Left renal pelvis (tissue), 4 donors: ENCODE data around the gene IQSEC2. TPM values are rescaled to one million over a fixed set of nuclear protein-coding genes. Genes with fewer than 3 reads are reported as not detected.

Source experiments
- DNase-seq, 4 donors: peaks; one replicate each; pipeline ENCODE4 v3.0.0-alpha.2; 2013; ENCODE audit warnings: low read depth in 4 of 4, low spot score in 3 of 4
- polyA plus RNA-seq, 4 donors: library from polyadenylated mRNA; unstranded; fragments of 120-200 nt; gene quantifications; one replicate each; pipeline ENCODE4 v1.2.1, GENCODE V29; 2013; ENCODE audit not compliant: insufficient read length in 4 of 4

IQSEC2 gene
- polyA plus RNA-seq, 4 donors, result 12.3 to 18.4 (median 13.7) TPM

DNA sequence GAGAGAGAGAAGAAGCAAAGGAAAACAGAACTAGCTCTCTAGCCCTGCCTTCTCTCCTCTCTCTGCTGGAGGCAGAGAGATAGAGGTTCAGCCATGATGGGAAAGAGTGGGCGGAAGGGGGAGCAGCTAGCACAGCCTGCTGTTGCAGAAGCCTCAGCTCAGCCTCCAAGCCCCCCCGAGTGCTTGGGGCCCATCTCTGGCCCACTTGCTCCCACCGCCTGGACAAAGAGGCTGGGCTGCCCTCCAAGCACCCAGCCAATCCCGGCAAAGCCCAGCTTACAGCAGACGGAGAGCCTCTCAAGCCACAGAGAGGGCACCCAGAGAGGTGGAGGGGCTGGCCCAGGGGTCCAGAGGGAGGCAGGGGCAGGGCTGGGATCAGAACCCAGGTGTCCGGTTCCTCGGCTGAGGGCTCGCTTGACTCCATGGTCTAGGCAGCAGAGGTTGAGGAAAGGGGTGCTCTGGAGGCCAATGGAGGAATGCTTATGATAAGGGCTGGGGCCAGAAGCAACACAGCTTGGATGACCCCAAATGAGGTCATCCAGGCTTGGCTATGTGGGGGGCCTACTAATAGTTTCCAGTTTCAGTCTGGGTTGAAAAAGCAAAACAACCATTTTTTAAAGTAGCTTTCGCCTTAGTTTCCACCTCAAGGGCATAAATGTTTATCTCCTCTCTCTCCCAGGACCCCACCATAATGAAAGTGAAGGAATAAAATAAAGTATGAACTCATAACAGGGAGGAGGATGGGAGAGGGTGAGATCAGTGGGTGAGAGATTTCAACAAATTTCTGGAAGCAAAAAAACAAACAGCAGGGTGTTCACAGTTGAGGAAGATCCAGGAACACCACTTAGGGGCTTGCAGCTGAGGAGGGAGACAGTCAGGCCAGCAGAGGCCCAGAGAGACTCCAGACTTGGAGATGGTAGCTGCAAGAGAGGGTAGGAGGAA lies 24.9 kb upstream of the IQSEC2 start:
- no peak for DNase-seq

DNA sequence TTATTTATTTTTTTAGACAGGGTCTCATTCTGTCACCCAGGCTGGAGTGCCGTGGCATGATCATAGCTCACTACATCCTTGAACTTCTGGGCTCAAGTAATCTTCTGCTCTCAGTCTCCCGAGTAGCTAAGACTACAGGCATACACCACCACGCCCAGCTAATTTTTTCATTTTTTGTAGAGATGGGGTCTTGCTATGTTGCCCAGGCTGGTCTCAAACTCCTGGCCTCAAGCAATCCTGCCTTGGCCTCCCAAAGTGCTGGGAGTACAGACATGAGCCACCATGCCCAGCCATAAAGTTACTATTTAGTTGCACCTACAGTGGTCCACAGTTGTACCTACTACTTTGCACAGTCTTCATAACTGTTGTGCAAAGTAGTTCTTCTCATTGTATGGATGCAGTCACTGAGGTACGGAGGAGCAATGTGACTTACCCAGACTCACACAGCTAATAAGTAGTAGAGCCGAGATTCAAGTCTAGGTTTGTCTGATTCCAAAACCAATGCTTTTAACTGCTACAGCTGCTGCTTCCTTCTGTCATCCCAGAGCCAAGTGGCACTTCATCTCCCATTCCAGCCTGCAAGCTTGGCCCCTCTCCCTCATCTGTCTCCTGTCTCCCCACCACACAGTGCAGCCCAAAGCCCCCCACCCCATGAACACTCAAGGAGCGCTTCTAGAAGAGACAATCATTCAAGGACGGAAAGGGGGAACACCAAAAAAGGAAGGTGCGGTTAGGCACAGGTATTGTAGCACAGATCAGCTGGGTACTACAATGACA lies 24.0 kb upstream of the IQSEC2 start:
- DNase-seq, result no peak

DNA sequence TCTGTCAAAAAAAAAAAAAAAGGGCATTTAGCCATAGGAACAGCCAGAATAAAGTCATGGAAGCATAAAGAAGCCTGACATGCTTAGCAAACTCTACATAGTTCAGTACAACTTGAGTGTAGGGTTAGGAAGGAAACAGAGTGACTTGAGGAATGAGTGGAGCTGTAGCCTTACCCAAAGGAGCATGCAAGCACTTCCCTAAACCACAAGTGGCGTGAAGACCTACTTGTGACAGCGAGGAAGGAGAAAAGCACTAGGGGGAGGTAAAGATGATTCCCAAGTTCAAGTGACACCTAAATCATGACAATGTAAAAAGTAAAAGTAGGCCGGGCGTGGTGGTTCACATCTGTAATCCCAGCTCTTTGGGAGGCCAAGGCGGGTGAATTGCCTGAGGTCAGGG lies 21.8 kb upstream of the IQSEC2 start:
- no peak for DNase-seq

DNA sequence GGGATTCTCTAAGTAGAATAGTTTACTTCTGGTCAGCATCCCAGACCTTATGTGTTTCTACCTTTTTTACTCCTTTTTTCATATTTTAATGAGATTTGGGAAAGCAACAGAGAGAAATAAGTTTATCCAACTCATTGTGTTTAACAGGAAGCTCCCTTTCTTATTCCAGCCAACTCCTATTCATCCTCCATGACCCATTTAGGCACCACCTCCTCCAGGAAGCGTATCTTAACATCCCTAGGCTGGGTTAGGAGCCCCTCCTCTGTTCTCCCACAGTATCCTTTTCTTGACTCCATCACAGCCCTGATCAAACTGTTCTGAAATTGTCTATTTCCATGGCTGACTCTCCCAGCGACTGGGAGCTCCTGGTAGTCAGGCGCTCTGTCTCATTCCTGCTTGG lies 18.8 kb upstream of the IQSEC2 start:
- DNase-seq, result no peak

DNA sequence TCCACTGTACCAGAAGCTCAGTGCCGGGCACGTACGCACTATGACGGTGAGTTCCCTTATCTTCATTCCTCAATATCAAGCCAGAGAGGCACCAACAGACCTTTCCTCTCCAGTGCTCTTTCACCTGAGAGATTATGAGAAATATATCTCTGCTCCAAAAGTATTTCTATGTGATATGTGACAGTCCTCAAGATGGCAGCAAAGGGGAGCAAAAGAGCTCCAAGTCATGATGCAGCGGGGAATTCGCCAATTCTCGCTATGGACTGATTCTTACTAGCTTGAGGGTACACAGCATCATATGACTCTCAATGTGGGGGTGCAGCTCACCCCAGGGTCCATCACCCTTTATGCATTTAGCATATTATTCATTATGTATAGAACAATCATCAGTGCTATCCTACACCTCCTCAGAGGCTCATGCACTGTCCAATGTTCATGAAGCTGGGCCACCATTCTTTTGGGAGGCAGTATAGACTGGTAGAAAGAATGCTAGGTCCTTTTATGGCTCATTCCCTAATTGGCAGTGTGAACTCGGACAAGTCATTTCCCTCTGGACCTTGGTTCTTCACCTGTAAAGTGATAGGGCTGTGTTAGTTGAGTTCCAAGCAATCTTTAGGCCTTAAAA lies 12.8 kb upstream of the IQSEC2 start:
- DNase-seq, result no peak

DNA sequence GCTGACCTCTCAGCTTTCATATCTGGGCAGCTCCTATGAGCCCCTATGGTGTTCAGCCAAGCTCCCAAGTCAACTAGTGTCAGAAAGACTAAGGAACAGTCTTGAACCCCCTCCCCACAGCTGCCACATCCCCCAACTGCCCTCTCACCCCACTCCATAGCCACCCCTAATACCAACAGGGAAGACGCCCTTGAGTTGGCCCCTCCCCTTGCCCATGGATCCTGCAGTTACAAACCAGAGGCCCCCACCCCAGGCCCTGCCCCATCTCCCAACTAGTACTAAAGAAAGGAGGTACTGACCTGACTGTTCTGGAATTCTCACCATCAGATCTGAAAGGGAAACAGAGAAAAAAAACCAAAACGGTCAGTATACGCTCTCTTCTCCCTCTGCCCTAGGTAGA lies 10.2 kb upstream of the IQSEC2 start:
- DNase-seq, result no peak

DNA sequence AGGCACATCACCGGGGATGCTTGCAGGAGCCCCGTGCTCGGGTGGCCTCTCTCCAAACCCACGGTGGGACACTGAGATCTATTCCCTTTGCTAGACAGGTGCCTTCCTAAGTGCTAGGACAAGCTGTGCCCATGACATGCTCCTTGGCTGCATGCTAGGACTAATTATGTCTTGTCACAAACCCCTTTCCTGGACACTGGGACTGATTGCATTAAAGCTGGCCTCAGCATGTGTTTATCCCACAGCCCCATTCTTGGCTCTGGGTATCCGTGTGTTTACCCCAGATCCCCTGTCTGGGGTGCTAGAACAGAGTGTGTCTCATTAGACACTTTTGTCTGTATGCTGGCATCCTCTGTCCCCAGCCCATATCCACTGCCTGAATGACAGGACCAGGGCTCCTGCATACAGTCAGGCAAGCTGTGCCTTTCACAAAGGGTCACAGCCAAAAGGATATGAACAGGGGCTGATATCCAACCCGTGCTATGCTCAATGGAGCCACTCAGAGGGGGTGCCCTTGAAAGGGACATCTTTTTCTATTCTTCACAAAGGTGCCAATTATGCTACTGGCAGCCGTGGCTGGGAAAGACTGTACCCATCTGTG lies 9.2 kb upstream of the IQSEC2 start:
- DNase-seq, result no peak

DNA sequence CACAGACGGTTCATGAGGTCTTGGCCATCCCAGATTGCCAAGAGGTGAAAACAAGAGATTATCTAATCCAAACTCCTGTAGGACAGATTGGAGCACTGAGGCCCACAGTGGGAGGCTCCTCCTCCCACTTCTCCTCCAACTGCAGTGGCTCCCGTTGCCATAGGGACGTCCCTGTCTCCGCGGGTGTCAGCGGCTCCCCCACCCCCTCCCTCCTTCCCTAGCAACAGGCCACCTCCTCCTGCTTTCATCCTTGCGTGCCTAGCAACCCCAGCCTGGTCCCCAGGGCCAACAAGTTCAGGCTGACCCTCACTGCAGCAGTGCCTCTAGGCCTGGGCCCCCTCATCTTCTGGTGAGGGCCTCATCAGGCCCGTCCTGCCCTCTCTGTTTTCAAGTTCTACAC lies 6.8 kb upstream of the IQSEC2 start:
- DNase-seq, result no peak

DNA sequence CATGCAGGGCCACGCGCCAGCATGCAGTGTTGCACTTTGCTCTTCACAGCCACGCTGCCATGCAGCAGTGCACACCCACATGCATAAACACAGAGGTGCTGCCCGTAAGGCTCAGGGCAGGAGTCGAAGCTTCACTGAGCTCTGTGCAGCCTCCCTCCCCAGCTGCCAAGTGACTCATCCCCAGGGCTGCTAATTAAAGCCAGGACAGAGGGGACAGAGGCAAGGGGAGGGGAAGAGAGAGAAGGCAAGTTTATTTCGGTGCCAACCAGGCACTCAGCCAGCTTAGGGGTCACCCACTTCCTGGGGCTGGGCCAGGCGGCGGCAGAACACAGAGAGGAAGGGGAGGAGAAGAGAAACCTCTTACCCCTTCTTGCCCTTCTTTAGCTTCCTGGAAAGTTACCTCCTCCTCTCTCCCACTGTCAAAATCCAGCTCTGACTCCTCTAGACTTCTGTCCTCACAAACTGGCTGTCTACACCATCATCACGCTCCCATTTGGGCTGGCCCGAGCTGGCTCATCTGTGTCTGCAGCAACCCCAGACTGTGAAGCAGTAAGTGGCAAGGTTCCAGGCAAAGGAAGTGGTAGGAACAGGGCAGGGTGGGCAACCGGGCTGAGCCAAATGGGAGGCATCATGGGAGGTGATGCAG lies 6.2 kb upstream of the IQSEC2 start:
- no peak for DNase-seq

DNA sequence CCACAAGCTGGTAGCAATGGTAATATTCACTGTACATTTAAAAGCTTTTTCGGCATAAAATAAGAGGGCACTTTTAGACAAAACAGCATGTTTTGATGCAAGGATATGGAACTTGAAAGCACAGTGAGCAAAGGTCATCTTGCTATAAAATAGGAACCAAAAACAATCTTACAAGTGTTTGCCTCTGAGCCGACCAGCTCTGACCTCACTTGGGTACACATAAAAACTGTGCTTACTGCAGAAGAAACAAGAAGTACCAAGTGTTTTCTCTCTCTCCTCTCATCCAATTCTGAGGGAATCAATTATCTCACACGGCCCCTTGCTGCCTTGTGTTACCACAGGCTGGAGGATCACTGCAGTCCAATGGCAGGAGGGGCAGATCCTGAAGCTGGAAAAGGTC lies 4.8 kb upstream of the IQSEC2 start:
- no peak for DNase-seq

DNA sequence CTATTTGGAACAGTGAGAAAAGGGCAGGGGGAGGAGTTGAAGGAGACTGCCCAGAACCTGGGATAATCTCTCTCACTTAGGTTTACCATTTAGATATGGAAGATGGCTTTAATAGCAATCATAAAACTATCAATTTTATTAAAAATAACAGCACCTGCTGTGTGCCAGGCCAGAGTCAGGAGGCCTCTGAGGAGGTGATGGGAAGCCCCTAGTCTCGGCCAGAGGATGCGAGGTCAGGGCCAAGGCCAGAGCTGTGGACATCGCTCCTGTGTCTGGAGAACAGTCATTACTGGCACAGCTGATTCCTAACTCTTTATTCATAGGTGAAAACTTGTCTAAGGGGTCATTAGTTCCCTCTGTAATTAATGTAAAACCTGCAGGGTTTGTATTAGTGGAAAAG lies 4.2 kb upstream of the IQSEC2 start:
- DNase-seq, result no peak

DNA sequence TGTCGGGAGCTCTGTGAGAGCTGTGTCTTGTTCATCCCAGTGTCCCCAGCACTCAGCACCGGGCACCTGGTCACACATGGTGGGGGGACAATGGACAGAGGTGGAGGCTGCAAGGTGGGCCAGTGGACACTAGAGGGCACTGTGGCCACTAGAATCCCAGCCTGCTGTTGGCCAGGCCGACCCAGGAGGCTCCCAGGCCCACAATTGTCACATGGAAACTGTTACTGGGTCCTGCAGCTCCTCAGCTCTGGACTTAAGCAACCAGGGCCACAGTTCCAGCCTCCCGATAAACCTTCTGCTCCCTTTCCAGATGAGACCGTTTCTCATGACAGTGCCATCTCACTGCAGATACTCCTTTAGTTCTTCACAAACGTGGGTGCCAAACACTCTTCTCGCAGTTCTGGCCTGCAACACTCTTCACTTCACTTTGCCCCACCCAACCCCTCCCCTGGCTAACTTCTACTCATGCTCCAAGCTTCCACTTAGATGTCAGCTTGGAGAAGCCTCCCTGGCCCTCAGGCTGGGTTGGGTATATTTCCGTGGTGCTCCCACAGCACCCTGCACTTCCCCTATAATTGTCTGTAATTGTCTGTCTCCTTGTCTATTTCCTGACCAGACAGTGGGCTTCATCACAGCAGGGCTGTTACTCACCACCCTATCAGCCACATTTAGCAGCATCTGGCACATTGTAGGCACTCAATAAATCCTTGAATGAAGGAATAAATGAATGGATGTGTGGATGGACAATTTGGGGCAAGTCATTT lies 3.5 kb upstream of the IQSEC2 start:
- no peak for DNase-seq

DNA sequence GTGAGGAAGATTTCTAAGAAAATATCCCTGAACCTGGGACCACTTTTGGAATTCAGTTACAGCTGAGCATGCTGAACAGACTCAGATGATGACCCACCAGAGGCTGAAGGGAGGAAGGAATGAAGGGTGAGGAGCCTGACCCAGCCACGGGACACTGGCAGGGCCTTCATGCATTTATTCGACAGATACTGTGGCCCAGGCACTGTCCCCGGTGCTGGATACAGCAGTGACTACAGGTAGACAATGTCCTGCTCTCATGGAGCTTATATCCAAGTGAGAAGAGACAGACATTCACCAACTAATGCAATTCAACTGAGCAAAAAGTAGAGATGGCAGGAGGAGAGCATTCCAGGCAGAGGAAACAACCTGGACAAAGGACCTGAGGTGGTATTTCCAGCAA lies 2.2 kb upstream of the IQSEC2 start:
- DNase-seq, result no peak

DNA sequence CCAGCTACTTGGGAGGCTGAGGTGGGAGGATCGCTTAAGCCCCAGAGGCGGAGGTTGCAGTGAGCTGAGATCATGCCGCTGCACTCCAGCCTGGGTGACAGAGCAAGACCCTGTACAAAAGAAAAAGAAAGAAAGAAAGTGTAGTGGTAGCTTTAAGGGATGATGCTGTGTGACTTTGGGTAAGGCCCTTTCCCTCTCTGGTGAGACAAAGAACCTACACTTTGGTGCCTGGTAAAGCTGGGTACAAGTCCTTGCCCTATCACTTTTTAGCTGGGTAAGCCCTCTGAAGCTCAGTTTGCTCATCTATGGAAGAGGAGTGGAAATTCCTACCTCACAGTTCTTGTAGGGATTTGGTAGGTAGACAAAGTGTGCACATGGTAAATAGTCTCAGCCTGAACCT lies 1.7 kb upstream of the IQSEC2 start:
- no peak for DNase-seq

DNA sequence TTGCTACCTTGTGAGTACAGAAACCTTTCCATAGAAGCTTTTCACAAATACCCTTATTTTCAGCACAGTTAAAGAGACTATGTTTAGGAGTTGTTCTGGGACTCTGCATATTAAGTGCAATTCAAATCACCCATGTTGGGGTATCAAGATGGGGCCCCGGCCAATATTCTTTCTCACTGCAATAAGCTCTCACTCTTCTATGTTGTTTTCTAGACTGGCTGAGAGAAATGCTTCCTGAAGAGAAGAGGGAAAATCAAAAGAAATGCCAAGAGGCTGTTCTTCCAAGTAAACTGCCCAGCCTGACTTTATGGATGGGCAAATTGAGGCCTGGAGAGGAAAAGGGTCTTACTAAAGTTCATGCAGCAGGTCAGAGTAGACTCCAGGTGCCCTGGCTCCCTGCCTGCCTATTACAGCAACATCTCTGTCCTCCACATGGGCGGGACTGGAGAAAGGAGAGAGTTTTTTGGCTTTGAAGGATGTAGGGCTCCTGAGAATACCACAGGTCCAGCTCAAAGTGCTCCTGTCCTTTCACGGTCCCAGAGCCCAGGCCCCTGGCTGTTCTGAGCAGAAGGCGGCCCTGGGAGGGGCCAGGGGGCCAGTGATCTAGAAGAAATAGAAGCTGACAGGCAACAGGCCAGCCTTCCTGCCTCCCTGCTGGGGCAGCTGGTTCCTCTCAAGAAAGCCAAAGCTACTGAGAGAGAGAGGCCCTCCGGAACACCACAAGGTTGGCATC lies 745 bp upstream of the IQSEC2 start:
- no peak for DNase-seq

DNA sequence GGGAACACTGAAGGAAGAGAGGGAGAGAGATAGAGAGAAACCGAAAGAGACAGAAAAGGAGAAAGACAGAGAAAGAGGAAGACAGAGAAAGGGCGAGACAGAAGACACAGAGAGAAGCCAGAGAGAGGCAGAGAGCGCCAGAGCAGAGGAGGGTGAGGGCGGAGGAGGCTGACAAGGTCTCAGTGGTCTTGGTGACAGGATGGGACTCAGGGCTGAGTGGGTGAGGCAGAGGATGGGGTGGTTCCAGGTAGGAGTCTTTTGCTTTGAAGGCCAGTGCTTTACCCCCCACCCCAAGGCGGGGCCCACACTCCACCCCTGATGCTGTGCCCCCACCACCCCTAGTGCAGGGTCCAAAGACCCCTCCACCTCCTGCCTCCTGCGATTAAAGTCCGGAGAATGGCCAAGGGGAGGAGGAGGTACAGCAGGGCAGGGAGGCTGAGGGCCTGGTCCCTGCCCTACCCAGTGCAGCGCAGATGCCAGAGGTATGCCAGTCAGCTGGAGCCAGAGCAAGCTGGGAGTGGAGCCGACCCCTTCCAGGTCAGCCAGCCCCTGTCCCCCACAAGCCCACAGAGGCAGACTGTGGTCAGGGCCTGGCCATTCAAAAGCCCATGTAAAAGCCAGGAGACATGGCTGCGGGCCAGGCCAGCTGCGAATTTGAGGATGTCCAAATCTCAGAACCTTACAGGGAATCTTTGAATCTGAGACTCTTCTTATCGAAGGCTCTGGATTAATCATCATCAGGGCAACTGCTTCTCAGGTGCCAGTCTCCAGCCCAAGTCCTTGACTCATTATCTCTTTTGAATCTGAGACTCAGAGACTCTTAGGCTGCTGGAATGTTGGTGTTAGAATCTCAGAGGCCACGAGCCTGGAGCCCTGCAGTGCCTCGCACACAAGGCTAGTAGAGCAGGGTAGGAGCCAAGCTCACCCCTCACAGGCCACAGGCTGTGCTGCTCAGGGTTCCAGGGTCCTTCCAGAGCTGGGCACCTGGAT lies 758 bp downstream of the IQSEC2 start:
- no peak for DNase-seq

DNA sequence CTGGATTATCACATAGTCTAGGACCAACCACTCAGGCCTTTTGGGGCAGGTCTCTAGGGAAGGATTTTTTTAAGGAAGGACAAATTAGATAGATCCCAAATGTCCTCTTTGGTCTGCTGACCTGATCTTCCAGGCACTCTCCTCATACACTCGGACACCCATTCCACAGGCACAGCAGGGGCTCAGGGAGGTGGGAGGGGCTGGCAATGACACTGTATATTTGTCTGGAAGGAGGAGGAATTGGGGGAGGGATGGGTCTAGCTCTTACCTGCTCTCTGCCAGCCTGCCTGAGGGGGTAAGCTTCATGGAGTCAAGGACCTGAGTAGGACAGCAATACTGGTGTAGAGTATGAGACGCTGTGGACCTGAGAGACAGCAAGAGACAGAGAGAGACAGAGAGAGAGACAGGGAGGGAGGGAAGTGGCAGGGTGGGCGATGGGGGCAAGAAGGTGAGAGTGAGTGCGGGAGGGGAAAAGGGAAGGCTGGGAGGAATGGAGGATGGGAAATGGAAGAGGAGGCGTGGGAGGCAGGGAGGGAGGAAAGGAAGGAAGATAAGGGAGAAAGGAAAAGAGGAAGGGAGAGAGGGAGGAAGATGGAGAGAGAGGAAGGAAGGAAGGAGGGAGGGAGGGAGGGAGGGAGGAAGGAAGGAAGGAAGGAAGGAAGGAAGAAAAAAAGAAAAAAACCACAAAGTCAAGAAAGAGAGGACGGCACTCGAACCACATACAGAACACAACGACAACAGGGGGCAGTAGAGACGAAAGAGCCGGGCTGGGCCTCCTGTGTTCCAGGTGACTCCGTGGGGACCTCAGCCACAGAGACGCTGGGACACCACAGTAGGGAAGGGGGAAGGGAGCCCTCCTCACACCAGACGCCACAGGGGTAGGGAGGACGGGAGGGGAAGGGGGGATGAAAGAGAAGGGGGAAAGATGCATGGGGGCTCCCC lies 1.8 kb downstream of the IQSEC2 start:
- DNase-seq, result no peak
